Measurements from ENCODE around the gene ZFYVE9. TPM values are rescaled to one million over a fixed set of nuclear protein-coding genes. Genes with fewer than 3 reads are reported as not detected.

The ZFYVE9 gene
- total and polyA plus RNA-seq, 2 of the 4 experiments (the other 2 are of a cell fraction) = 8.3 to 28.7 TPM

- Histone ChIP-seq H4K91ac (ENCODE audit: insufficient read depth, low read depth, low read length) (no peak overlapping the region), H3K9me3 (ENCODE audit: control insufficient read depth, insufficient read depth, low read length) (no peaks in the 10 kb centered on the region), H3K4ac (ENCODE audit: low read depth, low read length) (no peak overlapping the region), H3K27me3 (ENCODE audit: control insufficient read depth, insufficient read depth, low read length) (no peaks in the 10 kb centered on the region), H4K20me1 (ENCODE audit: insufficient read depth, low read length) (no peaks in the 10 kb centered on the region), H2AK9ac (replicated peaks; ENCODE audit: low read depth, low read length, poor library complexity) (no peak overlapping the region), H3K14ac (replicated peaks; ENCODE audit: low read depth, low read length) (no peak overlapping the region), H2AFZ (replicated peaks; ENCODE audit: low read length, poor library complexity) (no peak overlapping the region), H3K56ac (ENCODE audit: extremely low read depth, insufficient read depth, low read length) (no peak overlapping the region), H3K9me1 (ENCODE audit: insufficient read depth, low read length) (peaks cover 5% of the 10 kb centered on the region; the same call in 1 of the 2 replicates), H2AK5ac (ENCODE audit: low read depth, low read length) (no peak overlapping the region), H3K4me3 (ENCODE audit: insufficient read depth, low read depth, low read length) (no peak overlapping the region), H3K4me1 (ENCODE audit: control insufficient read depth, insufficient read depth, low read length) (no peaks in the 10 kb centered on the region), H2BK15ac (ENCODE audit: low read depth, low read length) (no peak overlapping the region), H3K4me2 (ENCODE audit: low read depth, low read length) (no peak overlapping the region), H3K18ac (ENCODE audit: low read depth, low read length) (no peak overlapping the region), H2BK120ac (ENCODE audit: low read depth, low read length) (no peak overlapping the region), H3K27ac (ENCODE audit: insufficient read depth, low read length) (no peak overlapping the region), H3K9ac (ENCODE audit: low read depth, low read length) (no peak overlapping the region), H3K23ac (ENCODE audit: low read depth, low read length) (no peak overlapping the region), H3K36me3 (ENCODE audit: control insufficient read depth, insufficient read depth, low read length) (no peaks in the 10 kb centered on the region), H4K5ac (ENCODE audit: low read depth, low read length) (no peak overlapping the region), H3K79me1 (ENCODE audit: low read depth in 1 of 2, low read length in 2 of 2) (no peaks in the 10 kb centered on the region), H2BK5ac (ENCODE audit: low read depth, low read length, poor library complexity, severe bottlenecking) (no peak overlapping the region), H2BK20ac (ENCODE audit: low read depth, low read length) (no peak overlapping the region), H4K8ac (ENCODE audit: low read depth in 2 of 2, low read length in 2 of 2) (no peak overlapping the region)
- ChIA-PET CTCF (no interaction called here), POLR2A (ENCODE audit: unreplicated experiment) (no interaction called here)
- no peak for TF ChIP-seq CEBPB (IDR thresholded peaks at IDR 0.05; ENCODE audit: low read depth, low read length)
- no peak for TF ChIP-seq SMC3 (IDR thresholded peaks at IDR 0.05; ENCODE audit: low read depth, low read length)
- no peak for TF ChIP-seq RAD21 (IDR thresholded peaks at IDR 0.05; ENCODE audit: low read length)
- TF ChIP-seq NFE2L2 (IDR thresholded peaks at IDR 0.05; ENCODE audit: low read depth, low read length) = no peak
- TF ChIP-seq MAFK (IDR thresholded peaks at IDR 0.05; ENCODE audit: low read depth, low read length) = no peak
- no peak for TF ChIP-seq USF2 (IDR thresholded peaks at IDR 0.05; ENCODE audit: low read depth, low read length)
- TF ChIP-seq FOS (IDR thresholded peaks at IDR 0.05; ENCODE audit: low read depth, low read length) = no peak
- TF ChIP-seq, protein P1, sequence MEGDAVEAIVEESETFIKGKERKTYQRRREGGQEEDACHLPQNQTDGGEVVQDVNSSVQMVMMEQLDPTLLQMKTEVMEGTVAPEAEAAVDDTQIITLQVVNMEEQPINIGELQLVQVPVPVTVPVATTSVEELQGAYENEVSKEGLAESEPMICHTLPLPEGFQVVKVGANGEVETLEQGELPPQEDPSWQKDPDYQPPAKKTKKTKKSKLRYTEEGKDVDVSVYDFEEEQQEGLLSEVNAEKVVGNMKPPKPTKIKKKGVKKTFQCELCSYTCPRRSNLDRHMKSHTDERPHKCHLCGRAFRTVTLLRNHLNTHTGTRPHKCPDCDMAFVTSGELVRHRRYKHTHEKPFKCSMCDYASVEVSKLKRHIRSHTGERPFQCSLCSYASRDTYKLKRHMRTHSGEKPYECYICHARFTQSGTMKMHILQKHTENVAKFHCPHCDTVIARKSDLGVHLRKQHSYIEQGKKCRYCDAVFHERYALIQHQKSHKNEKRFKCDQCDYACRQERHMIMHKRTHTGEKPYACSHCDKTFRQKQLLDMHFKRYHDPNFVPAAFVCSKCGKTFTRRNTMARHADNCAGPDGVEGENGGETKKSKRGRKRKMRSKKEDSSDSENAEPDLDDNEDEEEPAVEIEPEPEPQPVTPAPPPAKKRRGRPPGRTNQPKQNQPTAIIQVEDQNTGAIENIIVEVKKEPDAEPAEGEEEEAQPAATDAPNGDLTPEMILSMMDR (conservative IDR thresholded peaks at IDR 0.05; ENCODE audit: low read depth, low read length) = no peak
- no peak for TF ChIP-seq ELK1 (IDR thresholded peaks at IDR 0.05; ENCODE audit: borderline replicate concordance, low read depth, low read length)
- no peak for TF ChIP-seq BHLHE40 (IDR thresholded peaks at IDR 0.05; ENCODE audit: low read depth, low read length)
- TF ChIP-seq RCOR1 (IDR thresholded peaks at IDR 0.05; ENCODE audit: insufficient replicate concordance, low read length) = no peak
- ATAC-seq (ENCODE audit: low read depth) (no peak), DNase-seq (no peak)
- no TSS peak for BruUV-seq (replicated peaks)
- in situ Hi-C loops (cut with MboI; ENCODE audit: low sequenced_read_pairs) (no loop called here), intact Hi-C loops (cut with micrococcal nuclease) (no loop called here), dilution Hi-C loops (cut with HindIII; ENCODE audit: low sequenced_read_pairs, unreplicated experiment) (no loop called here)
- no CpG with 5 or more reads among the region's 2 CpGs for WGBS, 2 experiments (ENCODE audit: extremely low coverage in 2 of 2, insufficient read length in 1 of 2)
Measured at GRCh38 chr1:52337439-52337838, 195.6 kb downstream of the ZFYVE9 start.

Measured in IMR-90 (cell line).